HEK293T (cell line): Measurements from ENCODE around the gene NUF2.

Experiments used
- BHLHE40 ChIP-seq: fragments of 450-650 bp; IDR thresholded peaks from 2 replicates; pipeline ENCODE4 v1.6.1; 2016; ENCODE audit warnings: mild to moderate bottlenecking, moderate library complexity, borderline replicate concordance
- CTBP1 ChIP-seq: fragments of 450-650 bp; IDR thresholded peaks from 2 replicates; pipeline ENCODE4 v1.6.1; 2016; ENCODE audit warnings: borderline replicate concordance
- FOXK2 ChIP-seq: fragments of 450-650 bp; IDR thresholded peaks from 2 replicates; pipeline ENCODE4 v1.6.1; 2016; ENCODE audit warnings: mild to moderate bottlenecking
- HDGF ChIP-seq: fragments of 450-650 bp; IDR thresholded peaks from 2 replicates; pipeline ENCODE4 v1.6.1; 2017; ENCODE audit warnings: antibody characterized with exemption, borderline replicate concordance
- SP1 ChIP-seq: fragments of 450-650 bp; IDR thresholded peaks from 2 replicates; pipeline ENCODE4 v1.6.1; 2017

DNA sequence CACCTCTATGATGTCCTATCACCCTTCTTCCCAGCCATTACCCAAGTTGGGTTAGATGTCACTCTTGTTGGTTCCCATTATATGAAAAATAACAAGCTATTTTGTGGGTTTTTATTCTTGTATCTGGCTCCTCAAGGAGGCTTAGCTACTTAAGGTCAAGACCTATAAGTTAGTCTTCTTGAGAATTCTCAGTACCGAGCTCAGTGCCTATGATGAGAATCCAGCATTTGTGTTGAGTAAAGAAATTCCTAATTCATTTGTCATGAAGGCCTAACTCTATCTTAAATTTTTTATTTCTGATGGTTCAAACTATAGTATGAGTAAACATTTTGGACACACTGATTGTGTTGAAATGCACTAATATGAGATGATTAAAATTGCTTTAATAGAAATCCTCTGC lies 15.9 kb downstream of the NUF2 start:
- TF ChIP-seq SP1 (no peak), BHLHE40 (no peak), HDGF (no peak), FOXK2 (no peak), CTBP1 (no peak)
